Type B pancreatic cell (in vitro differentiated cells): ENCODE measurements around the gene ARHGEF1. TPM values are rescaled to one million over a fixed set of nuclear protein-coding genes. Genes with fewer than 3 reads are reported as not detected.

Experiments used
- DNase-seq: peaks from one replicate; pipeline ENCODE4 v3.0.0; 2021; ENCODE audit warnings: mixed read lengths; ENCODE audit not compliant: unreplicated experiment; ENCODE audit errors: extremely low spot score
- H3K27ac Mint-ChIP-seq: 2 replicates; pipeline ENCODE4 v1.8.0; 2021; ENCODE audit warnings: mild to moderate bottlenecking, mixed read lengths
- H3K27me3 Mint-ChIP-seq: 2 replicates; pipeline ENCODE4 v1.8.0; 2021; ENCODE audit warnings: mixed read lengths
- H3K36me3 Mint-ChIP-seq: 2 replicates; pipeline ENCODE4 v1.8.0; 2021; ENCODE audit warnings: mixed read lengths
- H3K4me1 Mint-ChIP-seq: one replicate; pipeline ENCODE4 v1.8.0; 2021; ENCODE audit warnings: mixed read lengths; ENCODE audit not compliant: unreplicated experiment
- H3K4me3 Mint-ChIP-seq: 2 replicates; pipeline ENCODE4 v1.8.0; 2021; ENCODE audit warnings: mild to moderate bottlenecking, mixed read lengths
- H3K9me3 Mint-ChIP-seq: 2 replicates; pipeline ENCODE4 v1.8.0; 2021; ENCODE audit warnings: mixed read lengths
- total RNA-seq: library from RNA; stranded (reverse); gene quantifications from 2 replicates; pipeline ENCODE4 v1.2.1, GENCODE V29; 2021; ENCODE audit warnings: low replicate concordance
- TF ChIP-seq, protein P1 (sequence below): fragments of 200-600 bp; sonication (generic); conservative IDR thresholded peaks from 2 replicates; pipeline ENCODE4 v1.5.0; 2021; ENCODE audit warnings: antibody characterized with exemption, mild to moderate bottlenecking

ARHGEF1 gene
- total RNA-seq, 1 donor from 2014 or later: 58.9 TPM

DNA sequence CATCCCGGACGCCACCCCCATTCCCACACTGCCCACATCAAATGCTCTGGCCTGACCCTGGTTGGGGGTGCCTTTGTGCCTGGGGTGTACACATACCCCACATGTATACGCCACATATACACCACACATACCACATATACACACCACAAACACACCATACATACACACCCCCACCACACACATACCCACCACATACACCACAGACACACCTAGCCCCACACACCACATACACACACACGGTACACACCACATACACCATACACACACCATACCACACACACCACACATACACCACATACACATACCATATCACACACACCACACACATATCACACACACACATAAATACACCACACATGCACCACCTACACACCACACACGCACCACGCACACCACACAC is 35.1 kb downstream of the ARHGEF1 start:
- Mint-ChIP-seq H3K27me3 (peaks cover 32% of the 10 kb centered on the region), H3K36me3 (no peaks in the 10 kb centered on the region), H3K27ac (no peak overlapping the region), H3K4me3 (no peak overlapping the region), H3K9me3 (no peaks in the 10 kb centered on the region), H3K4me1 (no peaks in the 10 kb centered on the region)
- TF ChIP-seq, protein P1, sequence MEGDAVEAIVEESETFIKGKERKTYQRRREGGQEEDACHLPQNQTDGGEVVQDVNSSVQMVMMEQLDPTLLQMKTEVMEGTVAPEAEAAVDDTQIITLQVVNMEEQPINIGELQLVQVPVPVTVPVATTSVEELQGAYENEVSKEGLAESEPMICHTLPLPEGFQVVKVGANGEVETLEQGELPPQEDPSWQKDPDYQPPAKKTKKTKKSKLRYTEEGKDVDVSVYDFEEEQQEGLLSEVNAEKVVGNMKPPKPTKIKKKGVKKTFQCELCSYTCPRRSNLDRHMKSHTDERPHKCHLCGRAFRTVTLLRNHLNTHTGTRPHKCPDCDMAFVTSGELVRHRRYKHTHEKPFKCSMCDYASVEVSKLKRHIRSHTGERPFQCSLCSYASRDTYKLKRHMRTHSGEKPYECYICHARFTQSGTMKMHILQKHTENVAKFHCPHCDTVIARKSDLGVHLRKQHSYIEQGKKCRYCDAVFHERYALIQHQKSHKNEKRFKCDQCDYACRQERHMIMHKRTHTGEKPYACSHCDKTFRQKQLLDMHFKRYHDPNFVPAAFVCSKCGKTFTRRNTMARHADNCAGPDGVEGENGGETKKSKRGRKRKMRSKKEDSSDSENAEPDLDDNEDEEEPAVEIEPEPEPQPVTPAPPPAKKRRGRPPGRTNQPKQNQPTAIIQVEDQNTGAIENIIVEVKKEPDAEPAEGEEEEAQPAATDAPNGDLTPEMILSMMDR: no peak
- DNase-seq: no peak

- peaks cover 30% of the 10 kb centered on the region for H3K27me3 Mint-ChIP-seq
- H3K27ac Mint-ChIP-seq: no peak overlapping the region
- no peak for DNase-seq
- no peaks in the 10 kb centered on the region for H3K36me3 Mint-ChIP-seq
- no peaks in the 10 kb centered on the region for H3K4me1 Mint-ChIP-seq
- no peaks in the 10 kb centered on the region for H3K9me3 Mint-ChIP-seq
- TF ChIP-seq, protein P1: no peak
- no peak overlapping the region for H3K4me3 Mint-ChIP-seq
Measured at GRCh38 chr19:41918653-41919244, 35.8 kb downstream of the ARHGEF1 start.

GRCh38 chr19:41919948-41920712 is 37.1 kb downstream of the ARHGEF1 start:
- TF ChIP-seq, protein P1: no peak
- no peak for DNase-seq
- no peak overlapping the region for H3K27ac Mint-ChIP-seq
- H3K9me3 Mint-ChIP-seq: no peaks in the 10 kb centered on the region
- H3K36me3 Mint-ChIP-seq: no peaks in the 10 kb centered on the region
- H3K4me1 Mint-ChIP-seq: no peaks in the 10 kb centered on the region
- peaks cover 22% of the 10 kb centered on the region for H3K27me3 Mint-ChIP-seq
- no peak overlapping the region for H3K4me3 Mint-ChIP-seq

DNA sequence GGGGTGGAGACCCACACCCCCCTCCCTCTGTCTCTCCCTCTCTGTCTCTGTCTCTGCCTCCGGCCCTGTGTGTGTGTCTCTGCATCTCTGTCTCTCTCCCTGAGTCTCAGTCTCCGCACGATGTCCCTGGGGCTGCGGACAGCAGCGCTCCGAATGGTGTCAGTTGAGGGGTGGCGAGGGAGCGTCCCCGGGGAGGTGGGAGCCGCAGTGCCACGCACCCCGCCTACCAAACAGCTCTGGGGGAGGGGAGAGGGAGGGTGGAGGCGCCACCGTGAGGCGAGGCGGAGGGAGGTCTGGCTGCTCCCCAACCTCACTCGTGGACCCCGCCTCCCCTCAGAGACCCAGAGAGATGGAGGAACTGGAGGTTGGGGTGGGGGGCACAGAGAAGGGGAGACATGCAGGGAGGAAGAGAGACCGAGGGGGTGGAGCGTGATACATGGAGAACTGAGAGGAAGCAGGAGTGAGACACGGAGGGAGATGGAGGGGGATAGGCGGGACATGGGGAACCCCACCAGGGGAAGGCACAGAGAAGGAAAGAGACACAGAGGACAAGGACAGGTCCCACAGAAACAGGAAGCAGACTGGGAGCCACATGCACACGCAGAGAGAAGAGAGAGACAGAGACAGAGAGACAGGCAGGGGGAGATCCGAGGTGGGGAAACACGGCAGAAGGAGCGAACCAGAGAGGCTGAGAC is 38.0 kb downstream of the ARHGEF1 start:
- Mint-ChIP-seq H3K36me3 (no peaks in the 10 kb centered on the region), H3K4me1 (no peaks in the 10 kb centered on the region), H3K27ac (no peak overlapping the region), H3K9me3 (no peaks in the 10 kb centered on the region), H3K4me3 (no peak overlapping the region), H3K27me3 (peaks cover 22% of the 10 kb centered on the region)
- TF ChIP-seq, protein P1: no peak
- no peak for DNase-seq

GRCh38 chr19:41921577-41922576 is 38.9 kb downstream of the ARHGEF1 start:
- Mint-ChIP-seq H3K4me1 (no peaks in the 10 kb centered on the region), H3K4me3 (no peak overlapping the region), H3K36me3 (no peaks in the 10 kb centered on the region), H3K27ac (no peak overlapping the region), H3K9me3 (no peaks in the 10 kb centered on the region), H3K27me3 (peaks cover 22% of the 10 kb centered on the region)
- TF ChIP-seq, protein P1: no peak
- no peak for DNase-seq
